Smooth muscle cell (in vitro differentiated cells): Measurements from ENCODE around the gene CREBBP. TPM values are rescaled to one million over a fixed set of nuclear protein-coding genes. Genes with fewer than 3 reads are reported as not detected.

ENCODE experiments used
- DNase-seq: peaks from one replicate; lab custom pipeline; 2025; ENCODE audit not compliant: unreplicated experiment; lab: John Stamatoyannopoulos, UW
- H2AFZ ChIP-seq: fragments of 200-600 bp; sonication (generic); 2 replicates; pipeline ENCODE4 v1.6.0; 2016; ENCODE audit warnings: antibody characterized with exemption, low read depth, mild to moderate bottlenecking
- H3F3A ChIP-seq: fragments of 200-600 bp; sonication (generic); 2 replicates; pipeline ENCODE4 v1.6.0; 2017; ENCODE audit warnings: antibody characterized with exemption, low read depth
- H3K27ac ChIP-seq: fragments of 200-600 bp; sonication (generic); 2 replicates; pipeline ENCODE4 v1.5.1; 2016; ENCODE audit warnings: low read depth, mild to moderate bottlenecking
- H3K27me3 ChIP-seq: fragments of 200-600 bp; sonication (generic); 2 replicates; pipeline ENCODE4 v1.6.1; 2016; ENCODE audit warnings: low read depth, mild to moderate bottlenecking
- H3K36me3 ChIP-seq: fragments of 200-600 bp; sonication (generic); 2 replicates; pipeline ENCODE4 v1.5.1; 2016; ENCODE audit warnings: low read depth
- H3K4me1 ChIP-seq: fragments of 200-600 bp; sonication (generic); 2 replicates; pipeline ENCODE4 v1.5.1; 2016; ENCODE audit warnings: low read depth
- H3K4me2 ChIP-seq: fragments of 200-600 bp; sonication (generic); 2 replicates; pipeline ENCODE4 v1.6.0; 2016; ENCODE audit warnings: mild to moderate bottlenecking
- H3K4me3 ChIP-seq: fragments of 200-600 bp; sonication (generic); 2 replicates; pipeline ENCODE4 v1.5.1; 2016; ENCODE audit warnings: mild to moderate bottlenecking
- H3K79me2 ChIP-seq: fragments of 200-600 bp; sonication (generic); 2 replicates; pipeline ENCODE4 v1.6.0; 2016; ENCODE audit warnings: low read depth, mild to moderate bottlenecking
- H3K9ac ChIP-seq: fragments of 200-600 bp; sonication (generic); 2 replicates; pipeline ENCODE4 v1.6.0; 2016; ENCODE audit warnings: low read depth
- H3K9me3 ChIP-seq: fragments of 200-600 bp; sonication (generic); replicated peaks from 2 replicates; pipeline ENCODE4 v1.5.1; 2016; ENCODE audit warnings: low read depth
- H4K20me1 ChIP-seq: fragments of 200-600 bp; sonication (generic); 2 replicates; pipeline ENCODE4 v1.6.0; 2016; ENCODE audit warnings: low read depth
- WGBS: methylation state at CpG from one replicate; pipeline ENCODE4 v1.1.7; 2016; ENCODE audit warnings: low lambda C conversion rate; 5-methylcytosine and 5-hydroxymethylcytosine counted together
- polyA plus RNA-seq: library from polyadenylated mRNA; unstranded; fragments of >200 nt; fragmentation: Nextera tagmentation; extraction: Ambion mirVana; gene quantifications from 2 replicates; pipeline ENCODE4 v1.2.1, GENCODE V29; 2016
- total RNA-seq: library from RNA; depleted of rRNA; stranded (reverse); fragments of >200 nt; gene quantifications from 2 replicates; pipeline ENCODE4 v1.2.3, GENCODE V29; 2014
- TF ChIP-seq, protein P1 (sequence below): fragments of 200-600 bp; sonication (generic); IDR thresholded peaks from 2 replicates; pipeline ENCODE4 v1.5.1; 2017; ENCODE audit warnings: borderline replicate concordance, mild to moderate bottlenecking, antibody characterized with exemption; ENCODE audit not compliant: insufficient read depth, poor library complexity, severe bottlenecking

Gene CREBBP
- total and polyA plus RNA-seq, 2 experiments from 2014 or later = 14.3 to 19.6 TPM

DNA sequence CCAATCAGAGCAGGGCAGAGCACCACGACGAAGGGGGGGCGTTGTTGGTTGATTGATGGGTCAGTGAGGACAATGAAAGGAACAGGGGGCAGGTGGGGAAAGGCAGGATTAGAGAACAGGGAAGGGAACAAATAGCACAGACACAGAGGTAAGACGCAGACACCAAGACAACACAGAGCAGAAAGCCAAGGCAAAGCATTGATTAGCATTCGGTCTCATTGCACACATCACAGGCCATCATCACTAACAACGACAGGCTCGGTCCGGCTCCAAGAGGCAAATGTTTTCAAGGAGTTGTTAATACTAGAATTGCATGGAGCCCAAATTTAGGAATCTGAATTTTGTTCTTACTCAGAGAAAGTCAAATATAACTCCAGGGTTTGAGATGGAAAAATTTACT, 128.6 kb downstream of the CREBBP start:
- Histone ChIP-seq H4K20me1 (peaks cover 53% of the 10 kb centered on the region), H3K27me3 (no peaks in the 10 kb centered on the region), H3K4me1 (no peaks in the 10 kb centered on the region), H3K27ac (no peak overlapping the region), H3F3A (no peaks in the 10 kb centered on the region), H3K9me3 (no peaks in the 10 kb centered on the region), H3K9ac (no peak overlapping the region), H2AFZ (no peak overlapping the region), H3K36me3 (peaks cover 5% of the 10 kb centered on the region), H3K4me3 (no peak overlapping the region), H3K79me2 (peaks cover 42% of the 10 kb centered on the region), H3K4me2 (no peak overlapping the region)
- 97% methylated on average over 8 of the region's 8 CpGs for WGBS
- no peak for DNase-seq
- TF ChIP-seq, protein P1, sequence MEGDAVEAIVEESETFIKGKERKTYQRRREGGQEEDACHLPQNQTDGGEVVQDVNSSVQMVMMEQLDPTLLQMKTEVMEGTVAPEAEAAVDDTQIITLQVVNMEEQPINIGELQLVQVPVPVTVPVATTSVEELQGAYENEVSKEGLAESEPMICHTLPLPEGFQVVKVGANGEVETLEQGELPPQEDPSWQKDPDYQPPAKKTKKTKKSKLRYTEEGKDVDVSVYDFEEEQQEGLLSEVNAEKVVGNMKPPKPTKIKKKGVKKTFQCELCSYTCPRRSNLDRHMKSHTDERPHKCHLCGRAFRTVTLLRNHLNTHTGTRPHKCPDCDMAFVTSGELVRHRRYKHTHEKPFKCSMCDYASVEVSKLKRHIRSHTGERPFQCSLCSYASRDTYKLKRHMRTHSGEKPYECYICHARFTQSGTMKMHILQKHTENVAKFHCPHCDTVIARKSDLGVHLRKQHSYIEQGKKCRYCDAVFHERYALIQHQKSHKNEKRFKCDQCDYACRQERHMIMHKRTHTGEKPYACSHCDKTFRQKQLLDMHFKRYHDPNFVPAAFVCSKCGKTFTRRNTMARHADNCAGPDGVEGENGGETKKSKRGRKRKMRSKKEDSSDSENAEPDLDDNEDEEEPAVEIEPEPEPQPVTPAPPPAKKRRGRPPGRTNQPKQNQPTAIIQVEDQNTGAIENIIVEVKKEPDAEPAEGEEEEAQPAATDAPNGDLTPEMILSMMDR = no peak

DNA sequence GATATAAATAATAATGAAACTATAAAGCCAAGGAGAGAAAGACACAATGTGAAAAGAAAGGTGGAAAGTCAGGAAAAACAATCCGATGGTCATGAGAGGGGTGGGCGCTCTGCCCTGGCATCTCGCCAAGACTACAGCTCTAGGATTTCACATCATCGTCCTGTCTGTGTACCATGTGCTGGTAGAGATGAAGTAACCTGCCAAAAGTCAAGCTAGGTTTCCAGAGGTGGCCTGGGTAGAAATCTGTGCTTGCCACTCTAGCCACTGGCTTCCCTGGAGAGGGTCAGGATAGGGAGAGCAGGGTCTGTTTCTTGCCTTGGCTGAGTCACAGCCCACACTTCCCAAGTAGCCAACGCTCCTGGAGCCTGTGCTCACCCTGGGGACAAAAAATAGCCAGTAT, 132.2 kb downstream of the CREBBP start:
- no peak overlapping the region for H3K9ac ChIP-seq
- TF ChIP-seq, protein P1 = no peak
- H3K36me3 ChIP-seq = peaks cover 14% of the 10 kb centered on the region
- no peak overlapping the region for H3K27ac ChIP-seq
- H2AFZ ChIP-seq = no peak overlapping the region
- no peak overlapping the region for H3K4me2 ChIP-seq
- no peak overlapping the region for H3K4me3 ChIP-seq
- H3K9me3 ChIP-seq = no peaks in the 10 kb centered on the region
- H3F3A ChIP-seq = no peaks in the 10 kb centered on the region
- H3K27me3 ChIP-seq = no peaks in the 10 kb centered on the region
- H3K4me1 ChIP-seq = no peaks in the 10 kb centered on the region
- H3K79me2 ChIP-seq = peaks cover 30% of the 10 kb centered on the region
- peaks cover 47% of the 10 kb centered on the region for H4K20me1 ChIP-seq
- DNase-seq = no peak
- WGBS = 98% methylated on average over 5 of the region's 5 CpGs

DNA sequence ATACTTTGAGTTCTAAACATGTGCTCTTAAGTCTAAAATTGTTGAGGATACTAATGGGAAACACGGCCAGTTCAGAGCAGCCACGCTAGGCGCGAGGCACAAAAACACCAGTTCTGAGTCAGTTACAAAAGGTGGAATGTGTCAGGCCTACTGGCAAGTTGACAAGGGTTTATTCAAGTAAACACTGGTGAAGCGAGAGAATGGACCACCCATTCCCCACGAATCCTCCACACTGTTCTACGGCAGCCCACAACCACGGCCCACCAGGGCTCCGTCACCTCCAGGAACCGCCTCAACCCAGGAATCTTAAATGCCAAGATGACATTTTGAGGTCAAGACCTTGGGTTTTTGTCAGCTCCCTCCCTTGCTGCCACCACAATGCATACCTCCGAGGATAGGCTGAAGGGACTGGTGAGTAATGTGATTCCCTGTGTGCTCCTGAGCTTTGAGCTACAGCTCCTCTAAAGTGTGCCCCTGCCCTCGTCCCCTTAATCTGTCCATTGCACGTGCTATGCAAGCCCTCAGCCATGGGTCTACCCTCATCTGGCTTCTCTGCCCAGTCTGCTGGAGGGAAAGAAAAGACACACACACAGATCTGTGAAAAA, 134.7 kb downstream of the CREBBP start:
- H3K4me3 ChIP-seq = no peak overlapping the region
- H3K27ac ChIP-seq = no peak overlapping the region
- peaks cover 25% of the 10 kb centered on the region for H4K20me1 ChIP-seq
- no peaks in the 10 kb centered on the region for H3K27me3 ChIP-seq
- TF ChIP-seq, protein P1 = no peak
- no peaks in the 10 kb centered on the region for H3F3A ChIP-seq
- WGBS = 95% methylated on average over 13 of the region's 13 CpGs
- peaks cover 14% of the 10 kb centered on the region for H3K36me3 ChIP-seq
- no peaks in the 10 kb centered on the region for H3K9me3 ChIP-seq
- no peak overlapping the region for H3K4me2 ChIP-seq
- peaks cover 14% of the 10 kb centered on the region for H3K79me2 ChIP-seq
- no peak overlapping the region for H3K9ac ChIP-seq
- no peak for DNase-seq
- no peak overlapping the region for H2AFZ ChIP-seq
- H3K4me1 ChIP-seq = no peaks in the 10 kb centered on the region

DNA sequence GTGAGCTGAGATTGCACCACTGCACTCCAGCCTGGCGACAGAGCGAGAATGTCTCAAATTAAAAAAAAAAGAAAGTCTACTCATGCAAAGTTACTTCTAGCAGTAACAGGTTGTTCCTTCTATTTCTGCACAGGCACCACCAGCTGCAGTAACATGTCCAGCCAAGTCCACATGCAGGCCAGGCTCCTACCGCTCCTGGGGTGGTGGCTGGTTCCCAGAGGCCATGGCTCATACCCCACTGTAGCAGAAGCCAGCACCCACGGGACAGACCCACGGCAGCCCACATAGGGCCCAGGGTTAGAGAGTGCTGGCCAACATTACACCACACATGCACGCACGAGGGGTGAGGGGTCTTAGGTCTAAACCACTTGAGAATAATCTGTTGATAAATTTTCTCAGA, 136.5 kb downstream of the CREBBP start:
- H3K36me3 ChIP-seq = peaks cover 10% of the 10 kb centered on the region
- 98% methylated on average over 7 of the region's 7 CpGs for WGBS

More for the DNA sequence above, 136.5 kb downstream of the CREBBP start:
- Histone ChIP-seq H3K27me3 (no peaks in the 10 kb centered on the region), H3K4me1 (no peaks in the 10 kb centered on the region), H3K79me2 (peaks cover 4% of the 10 kb centered on the region), H3K4me3 (no peak overlapping the region), H4K20me1 (peaks cover 20% of the 10 kb centered on the region), H3K27ac (no peak overlapping the region), H3K9me3 (no peaks in the 10 kb centered on the region), H3K9ac (no peak overlapping the region), H3K4me2 (no peak overlapping the region), H2AFZ (no peak overlapping the region), H3F3A (no peaks in the 10 kb centered on the region)
- DNase-seq = no peak
- TF ChIP-seq, protein P1 = no peak
